ENCODE results near the gene ANKRD1. TPM values are rescaled to one million over a fixed set of nuclear protein-coding genes. Genes with fewer than 3 reads are reported as not detected.
A peak's percentile ranks its signal among the peaks of the same experiment; 100 is the strongest.

The ANKRD1 gene
- total RNA-seq, 1 experiment from 2014 or later: 0.11 TPM

GRCh38 chr10:90921906-90922305 lies 1.0 kb upstream of the ANKRD1 start:
- no peak overlapping the region for H3K9ac ChIP-seq (ENCODE audit: extremely low read depth, insufficient read length, low read length)
- no peak overlapping the region for H2AFZ ChIP-seq (ENCODE audit: low read length)
- Mint-ChIP-seq H3K27ac (no peak overlapping the region), H3K36me3 (ENCODE audit: insufficient read depth in 1 of 3, low read depth in 3 of 3) (no peaks in the 10 kb centered on the region; a peak in 1 of 7 replicates), H3K9me3 (peaks cover 0 to 6% of the 10 kb centered on the region in 2 experiments; a peak in 2 of 5 replicates), H3K27me3 (ENCODE audit: low read depth) (peaks cover 100% of the 10 kb centered on the region), H3K4me3 (no peak overlapping the region), H3K4me1 (peaks cover 25 to 32% of the 10 kb centered on the region in 2 experiments)
- H3K23ac ChIP-seq (ENCODE audit: insufficient read length, low read depth, low read length): no peak overlapping the region
- TF ChIP-seq CTCF (conservative IDR thresholded peaks at IDR 0.05): no peak
- no peaks in the 10 kb centered on the region for H3K79me1 ChIP-seq (ENCODE audit: insufficient read depth, low read depth, low read length, poor library complexity, severe bottlenecking)
- H3K27me3 ChIP-seq (ENCODE audit: insufficient read depth, low read length): peaks cover 85% of the 10 kb centered on the region
- H2BK120ac ChIP-seq (ENCODE audit: low read depth, low read length, poor library complexity, severe bottlenecking): no peak overlapping the region
- H3K79me2 ChIP-seq (ENCODE audit: insufficient read depth, low read length): no peaks in the 10 kb centered on the region
- peak overlapping the region; percentile 24 for H3T11ph ChIP-seq (ENCODE audit: low read length)
- no peak overlapping the region for H3K18ac ChIP-seq (ENCODE audit: insufficient read length, low read depth, low read length)
- H3K9me3 ChIP-seq (ENCODE audit: control insufficient read depth, low read depth, low read length): no peaks in the 10 kb centered on the region
- H3K4ac ChIP-seq (ENCODE audit: low read depth, low read length): no peak overlapping the region
- H2BK15ac ChIP-seq (ENCODE audit: low read depth, low read length): no peak overlapping the region
- no peaks in the 10 kb centered on the region for H3K4me1 ChIP-seq (ENCODE audit: insufficient read depth, low read length)
- no CpG with 5 or more reads among the region's 3 CpGs for WGBS (ENCODE audit: extremely low coverage, insufficient read length, low lambda C conversion rate)
- H4K5ac ChIP-seq (ENCODE audit: insufficient read length, low read depth, low read length): no peak overlapping the region
- no peak overlapping the region for H3K27ac ChIP-seq (ENCODE audit: insufficient read length, low read depth, low read length)
- H3K14ac ChIP-seq (ENCODE audit: insufficient read depth, low read length): no peak overlapping the region
- no peak overlapping the region for H2BK20ac ChIP-seq (ENCODE audit: low read depth, low read length, poor library complexity, severe bottlenecking)
- no peak overlapping the region for H3K56ac ChIP-seq (ENCODE audit: insufficient read length, low read depth, low read length)
- no peak overlapping the region for H4K8ac ChIP-seq (replicated peaks; ENCODE audit: insufficient read length, low read depth, low read length)
- H4K20me1 ChIP-seq (ENCODE audit: control insufficient read depth, insufficient read depth, insufficient read length): no peaks in the 10 kb centered on the region
- H3K23me2 ChIP-seq (ENCODE audit: insufficient read length, low read depth, low read length, poor library complexity, severe bottlenecking): no peaks in the 10 kb centered on the region
- no peak overlapping the region for H2BK12ac ChIP-seq (ENCODE audit: insufficient read length, low read depth, low read length)
- no peak overlapping the region for H4K91ac ChIP-seq (ENCODE audit: insufficient read length, low read depth, low read length)
- H3K4me2 ChIP-seq (ENCODE audit: insufficient read depth, insufficient read length, low read length): no peak overlapping the region
- H2BK5ac ChIP-seq (ENCODE audit: insufficient read length, low read length): no peak overlapping the region
- no peak for DNase-seq
- no peak overlapping the region for H2AK5ac ChIP-seq (ENCODE audit: insufficient read length, low read length)
